ENCODE data around the gene PRR7.

PRR7 gene

GRCh38 chr5:177425196-177425800 is 21.3 kb upstream of the PRR7 start:
- no peak for DNase-seq (ENCODE audit: low spot score)

GRCh38 chr5:177425801-177426565 is 20.6 kb upstream of the PRR7 start:
- peak; percentile 100 for DNase-seq (ENCODE audit: low spot score)

DNA sequence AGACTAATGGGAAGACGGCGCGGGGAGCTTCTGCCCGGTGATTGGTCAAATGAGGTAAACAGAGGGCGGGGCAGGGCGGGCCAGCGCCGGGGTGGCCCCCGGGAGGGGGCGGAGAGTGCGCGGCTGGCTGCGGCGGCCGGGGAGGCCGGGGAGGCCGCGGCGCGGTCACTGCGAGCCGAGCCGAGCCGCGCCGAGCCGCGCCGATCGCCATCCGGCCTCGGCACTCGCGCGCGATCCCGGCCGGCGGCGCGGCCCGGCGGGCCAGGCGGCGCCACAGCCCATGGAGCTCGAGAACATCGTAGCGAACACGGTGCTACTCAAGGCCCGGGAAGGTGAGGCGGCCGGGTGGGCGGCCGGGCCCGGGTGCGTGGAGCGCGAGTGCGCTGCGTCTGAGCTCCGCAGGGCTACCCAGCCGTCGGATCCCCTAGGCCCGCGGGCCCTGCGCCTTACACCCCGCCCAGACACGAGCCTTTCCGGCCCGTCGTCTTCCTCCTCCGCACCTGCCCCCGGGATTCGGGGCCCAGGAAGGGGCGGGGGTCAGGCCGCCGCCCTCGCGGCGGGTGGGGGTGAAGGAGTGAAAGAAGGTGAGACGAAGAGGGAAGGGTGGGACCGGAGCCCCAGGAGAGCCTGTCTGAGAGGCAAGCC is 19.9 kb upstream of the PRR7 start, which contains the start of gene GRK6:
GRK6 (plus strand) TSS at position 111 of the 645 bp plus-strand sequence; CDS start at position 281, 170 bp downstream.
- DNase-seq (ENCODE audit: low spot score) = no peak

- no peak for DNase-seq (ENCODE audit: low spot score)
Measured at GRCh38 chr5:177427211-177427822, 19.3 kb upstream of the PRR7 start.

- DNase-seq (ENCODE audit: low spot score) = no peak
Measured at GRCh38 chr5:177427919-177428573, 18.6 kb upstream of the PRR7 start.

DNA sequence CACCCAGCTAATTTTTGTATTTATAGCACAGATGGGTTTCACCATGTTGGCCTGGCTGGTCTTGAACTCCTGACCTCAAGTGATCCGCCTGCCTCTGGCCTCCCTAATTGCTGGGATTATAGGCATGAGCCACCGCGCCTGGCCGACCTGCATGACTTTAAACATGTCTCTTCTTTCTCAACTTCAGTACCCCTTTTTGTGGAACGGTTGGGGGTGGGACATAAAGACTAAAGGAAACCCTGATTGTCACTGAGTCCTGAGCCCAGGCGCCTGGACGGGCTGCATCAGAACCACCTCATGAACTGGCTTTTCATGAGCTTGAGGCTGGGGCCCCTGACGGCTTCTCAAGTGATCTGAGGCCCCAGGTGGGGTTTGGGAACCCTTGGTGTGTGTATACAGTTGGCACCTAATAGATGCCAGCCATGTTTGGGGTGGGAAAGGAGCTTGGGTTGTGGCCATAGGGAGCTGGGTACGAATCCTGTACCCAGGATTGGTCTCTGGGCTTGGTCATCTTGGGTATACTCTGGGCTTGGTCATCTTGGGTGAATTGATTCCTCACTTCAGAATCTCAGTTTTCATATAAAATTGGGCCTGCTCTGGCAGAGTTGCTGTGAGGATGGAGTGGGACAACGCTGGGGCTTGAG is 17.9 kb upstream of the PRR7 start:
- DNase-seq (ENCODE audit: low spot score) = no peak

DNA sequence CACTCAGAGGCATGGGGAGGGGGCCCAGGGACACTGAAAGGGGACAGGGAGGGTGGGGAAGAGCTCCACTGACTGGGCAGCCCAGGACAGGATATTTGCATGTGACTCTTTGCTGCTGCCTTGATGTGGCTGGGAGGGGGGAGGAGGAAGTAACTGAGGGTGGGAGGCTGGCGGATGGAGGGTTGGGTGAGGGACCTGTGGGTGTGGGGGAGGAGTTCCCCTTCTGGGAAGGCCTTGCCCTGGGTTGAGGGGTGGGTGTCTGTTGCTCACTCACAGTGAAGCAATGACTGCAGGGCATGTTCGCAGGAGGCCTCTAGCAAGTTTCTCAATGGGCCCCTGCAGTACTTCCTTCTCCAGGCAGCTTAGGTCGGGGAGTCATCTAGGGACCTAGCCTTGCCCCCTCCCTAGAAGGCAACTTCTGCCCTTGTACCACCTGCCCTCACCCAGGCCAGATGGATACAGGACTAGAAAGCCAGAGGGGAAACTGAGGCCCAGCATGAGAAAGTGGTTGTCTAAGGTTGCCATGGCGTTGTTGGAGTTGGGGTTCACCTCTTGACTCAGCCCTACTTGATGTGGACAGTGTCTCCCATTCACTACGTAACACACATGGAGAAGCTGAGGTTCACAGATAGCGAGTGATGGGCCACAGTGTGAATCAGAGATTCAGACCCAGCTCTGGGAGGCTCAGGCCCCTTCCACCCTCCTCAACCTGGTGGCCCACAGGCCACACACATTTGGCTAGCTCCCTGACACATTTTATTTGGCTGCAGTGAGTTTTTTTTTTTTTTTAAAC is 17.2 kb upstream of the PRR7 start:
- no peak for DNase-seq (ENCODE audit: low spot score)

DNA sequence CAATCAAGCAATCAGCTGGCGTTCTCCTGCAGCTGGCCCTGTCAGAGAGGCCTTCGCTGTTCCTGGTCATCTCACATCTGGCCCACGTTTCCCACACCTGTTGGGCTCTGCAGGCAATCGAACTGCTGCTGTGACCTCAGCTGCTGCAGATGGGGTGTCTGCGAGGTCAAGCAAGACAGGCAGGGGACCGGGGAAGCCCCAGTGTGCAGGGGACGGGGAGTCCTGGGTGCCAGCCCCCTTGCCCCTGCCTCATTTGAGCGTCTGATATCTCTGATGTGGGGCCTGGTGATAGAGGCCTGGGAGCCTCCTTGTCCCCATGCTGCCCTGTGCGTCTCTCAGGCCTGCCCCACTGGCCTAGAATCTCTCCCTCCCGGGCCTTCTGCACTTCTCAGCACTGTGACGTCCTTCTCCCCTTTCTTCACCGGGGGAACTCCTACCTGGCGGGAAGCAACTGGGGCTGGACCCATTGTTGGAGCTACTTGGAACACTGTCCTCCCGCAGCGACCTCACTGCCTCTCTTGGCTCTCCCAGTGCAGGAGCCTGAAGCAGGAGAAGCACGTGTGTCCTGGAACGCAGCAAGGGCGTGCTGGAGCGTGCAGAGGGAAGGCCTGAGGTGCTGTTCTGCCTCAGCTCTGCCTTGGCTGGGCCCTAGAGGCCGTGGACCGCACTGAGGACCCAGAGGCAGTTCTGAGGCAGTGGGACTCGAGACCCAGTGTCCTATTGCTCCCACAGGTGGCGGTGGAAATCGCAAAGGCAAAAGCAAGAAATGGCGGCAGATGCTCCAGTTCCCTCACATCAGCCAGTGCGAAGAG is 16.3 kb upstream of the PRR7 start:
- DNase-seq (ENCODE audit: low spot score) = no peak

DNA sequence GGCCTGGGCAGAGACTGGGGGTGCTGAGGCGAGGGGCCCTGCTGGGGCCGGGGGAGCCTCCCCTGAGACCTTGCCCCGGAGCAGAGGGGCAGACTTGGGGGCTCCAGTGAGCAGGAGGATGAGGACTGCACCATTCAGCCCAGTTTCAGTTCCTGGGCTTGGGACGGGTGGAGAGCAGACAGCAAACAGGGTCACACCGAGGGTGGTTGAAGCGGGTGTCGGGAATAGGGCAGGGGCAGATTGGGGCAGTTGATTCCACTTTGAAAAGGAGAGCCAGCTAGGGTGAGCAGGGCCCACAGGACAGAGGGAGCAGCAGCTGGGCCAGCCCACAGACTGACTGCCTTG is 15.7 kb upstream of the PRR7 start:
- no peak for DNase-seq (ENCODE audit: low spot score)

GRCh38 chr5:177431317-177432142 is 15.1 kb upstream of the PRR7 start:
- no peak for DNase-seq (ENCODE audit: low spot score)

- no peak for DNase-seq (ENCODE audit: low spot score)
Measured at GRCh38 chr5:177432143-177432838, 14.3 kb upstream of the PRR7 start.

GRCh38 chr5:177432839-177433657 is 13.6 kb upstream of the PRR7 start:
- DNase-seq (ENCODE audit: low spot score) = no peak

DNA sequence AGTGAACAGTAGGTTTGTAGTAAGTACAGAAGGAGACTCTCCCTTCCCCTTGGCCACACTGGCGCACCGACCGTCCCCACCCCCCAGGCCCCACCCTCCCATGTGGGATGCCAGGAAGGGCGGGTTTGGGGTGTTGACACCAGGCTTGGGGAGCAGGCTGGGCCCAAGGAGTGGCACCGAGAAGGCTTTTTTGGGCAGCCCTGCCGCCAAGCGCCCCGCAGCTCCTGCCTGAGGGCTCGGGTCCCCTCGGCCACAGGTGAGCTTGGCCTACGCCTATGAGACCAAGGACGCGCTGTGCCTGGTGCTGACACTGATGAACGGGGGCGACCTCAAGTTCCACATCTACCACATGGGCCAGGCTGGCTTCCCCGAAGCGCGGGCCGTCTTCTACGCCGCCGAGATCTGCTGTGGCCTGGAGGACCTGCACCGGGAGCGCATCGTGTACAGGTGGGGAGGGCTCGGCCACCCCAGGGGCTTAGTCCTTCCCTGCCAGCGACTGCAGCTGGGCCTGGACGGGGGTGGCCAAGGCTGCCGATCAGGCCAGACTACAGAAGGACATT is 12.9 kb upstream of the PRR7 start:
- DNase-seq (ENCODE audit: low spot score) = no peak

DNA sequence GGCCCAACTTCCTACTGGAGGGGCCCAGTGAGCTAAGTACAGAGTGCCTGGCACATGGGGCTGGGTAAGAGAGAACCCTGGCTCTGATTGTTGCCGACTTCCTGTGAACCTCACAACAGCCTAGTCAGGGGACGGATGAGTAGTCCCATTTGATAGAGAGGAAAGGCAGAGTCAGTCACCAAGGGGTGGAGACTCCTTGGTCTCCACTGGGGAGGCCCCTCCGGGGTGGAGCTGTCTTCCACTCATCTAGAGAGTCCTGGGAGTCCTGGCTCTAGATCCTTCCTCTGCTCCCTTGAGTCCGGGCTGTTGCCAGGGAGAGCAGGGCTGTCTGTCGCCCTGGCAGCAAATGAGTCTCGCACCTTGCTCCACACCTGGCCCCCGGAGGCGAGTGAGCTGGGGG is 12.2 kb upstream of the PRR7 start:
- no peak for DNase-seq (ENCODE audit: low spot score)

DNA sequence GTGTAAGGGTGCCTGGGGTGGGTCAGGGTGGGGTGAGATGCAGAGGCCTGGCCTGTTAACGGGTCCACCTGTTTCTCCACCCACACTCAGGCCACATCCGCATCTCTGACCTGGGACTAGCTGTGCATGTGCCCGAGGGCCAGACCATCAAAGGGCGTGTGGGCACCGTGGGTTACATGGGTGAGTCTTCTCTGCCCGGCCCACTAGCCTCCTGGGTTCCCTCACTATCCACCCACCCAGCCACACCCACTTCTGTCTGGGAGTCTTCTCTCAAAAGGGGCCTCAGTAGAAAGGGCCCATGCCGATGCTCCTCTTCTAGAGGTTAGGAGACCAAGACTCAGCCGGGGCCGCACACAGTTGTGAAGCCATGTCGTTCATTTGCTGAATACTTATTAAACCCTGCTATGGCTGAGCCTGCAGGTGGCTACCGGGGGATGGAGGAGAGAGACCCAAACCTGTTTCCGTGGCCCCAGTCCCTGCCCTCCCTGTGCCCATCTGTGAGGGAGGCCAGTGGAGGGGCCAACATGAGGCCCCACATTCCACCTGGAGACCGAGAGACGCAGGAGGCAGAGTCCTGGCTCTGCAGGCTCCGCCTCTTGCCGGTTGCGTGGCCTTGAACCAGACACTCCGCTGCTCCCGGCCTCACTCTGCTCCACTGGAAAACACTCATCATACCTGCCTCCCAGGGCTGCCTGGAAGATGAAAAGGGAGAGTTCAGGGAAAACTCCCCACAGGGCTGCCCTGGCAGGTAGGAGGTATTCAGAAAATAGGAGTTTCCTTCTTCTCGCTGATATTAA is 11.5 kb upstream of the PRR7 start:
- DNase-seq (ENCODE audit: low spot score) = no peak

- DNase-seq (ENCODE audit: low spot score) = no peak
Measured at GRCh38 chr5:177435847-177436536, 10.6 kb upstream of the PRR7 start.

Measured in putamen (tissue), 1 donor.